GM21515 (cell line): Measurements from ENCODE around the gene GPATCH2.

ENCODE experiments used
- ATAC-seq: cut with Tn5 transposase; IDR thresholded peaks from one replicate; pipeline ENCODE4 v1.9.1; 2021; ENCODE audit not compliant: unreplicated experiment

The GPATCH2 gene

DNA sequence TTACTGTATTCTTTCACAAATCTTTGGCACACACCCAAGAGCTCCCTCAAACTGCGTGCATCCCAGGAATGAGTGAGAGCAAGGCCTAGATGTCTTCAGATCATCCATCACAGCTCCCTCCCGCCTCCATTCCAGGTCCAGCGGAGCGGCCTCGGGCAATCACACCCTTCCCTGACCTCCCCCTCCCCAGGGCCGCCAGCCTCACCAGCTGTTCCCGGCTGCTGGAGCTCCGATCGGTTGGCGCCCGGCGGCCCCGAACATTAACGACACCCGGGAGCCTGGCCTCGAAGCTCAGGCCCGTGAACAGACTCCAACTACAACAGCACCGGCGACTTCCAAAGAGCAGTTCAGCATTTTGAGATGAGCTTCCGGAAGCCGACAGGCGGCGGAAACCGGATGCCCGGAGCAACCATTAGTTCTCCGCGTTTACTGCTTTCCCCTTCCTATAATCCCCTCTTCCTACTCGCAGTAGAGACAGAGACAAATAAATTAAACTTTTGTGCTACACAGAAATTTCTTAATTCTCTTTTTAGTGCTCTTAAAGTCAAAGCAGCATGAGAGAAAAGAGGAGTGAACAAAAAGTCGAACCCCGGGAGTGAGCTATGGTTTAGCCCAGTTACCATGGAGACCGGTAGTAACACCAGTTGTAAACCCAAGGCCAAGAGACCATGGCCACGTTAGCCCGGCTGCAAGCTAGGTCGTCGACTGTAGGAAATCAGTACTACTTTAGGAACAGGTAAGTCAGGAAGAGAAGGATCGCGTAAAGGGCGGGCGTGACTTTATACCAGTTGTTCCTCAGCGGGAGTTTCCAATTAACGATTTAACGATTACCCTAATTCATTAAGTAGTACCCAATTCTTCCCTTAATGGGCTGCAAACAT, at the start of gene GPATCH2, which contains the start of gene SPATA17:
Gene GPATCH2 (minus strand): TSS at position 380 of the 881 bp plus-strand sequence. CDS start 119 bp downstream, at position 261.
Gene SPATA17 (plus strand): TSS at position 634 of the 881 bp plus-strand sequence. CDS start 35 bp downstream, at position 669.
- ATAC-seq = peak; percentile 99

DNA sequence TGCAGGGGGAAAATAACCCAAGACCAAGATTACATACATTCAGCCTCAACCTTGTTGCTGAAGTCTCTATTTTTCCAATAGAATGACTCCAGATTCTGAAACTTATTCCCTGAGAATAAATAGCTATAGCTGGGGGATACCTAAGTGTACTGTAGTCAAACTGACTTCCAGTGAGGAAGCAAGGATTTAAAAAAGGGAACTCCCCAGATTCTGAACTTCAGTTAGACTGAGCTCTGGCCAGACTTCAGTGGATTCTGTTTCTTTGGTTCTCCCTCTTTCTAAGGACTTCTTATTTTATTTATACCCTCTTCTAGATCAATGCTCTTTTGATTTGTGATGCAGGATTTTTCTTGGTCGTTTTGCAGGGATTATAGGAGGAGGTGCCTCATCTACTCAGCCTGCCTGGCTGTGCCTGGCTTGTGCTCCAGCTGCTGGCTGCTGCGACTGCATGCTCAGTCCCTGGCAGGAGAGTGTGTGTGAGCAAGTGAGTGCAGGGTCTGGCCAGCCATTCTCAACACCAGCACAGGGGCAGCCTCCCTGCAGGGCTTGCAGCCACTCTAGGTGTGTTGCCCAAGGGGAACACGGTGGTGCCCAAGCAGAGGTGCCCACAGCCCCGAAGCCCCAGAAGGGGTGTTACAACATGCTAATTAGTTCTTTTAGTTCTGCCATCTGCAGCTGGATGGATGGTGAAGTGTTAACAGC, 43.3 kb upstream of the GPATCH2 start:
- no peak for ATAC-seq

DNA sequence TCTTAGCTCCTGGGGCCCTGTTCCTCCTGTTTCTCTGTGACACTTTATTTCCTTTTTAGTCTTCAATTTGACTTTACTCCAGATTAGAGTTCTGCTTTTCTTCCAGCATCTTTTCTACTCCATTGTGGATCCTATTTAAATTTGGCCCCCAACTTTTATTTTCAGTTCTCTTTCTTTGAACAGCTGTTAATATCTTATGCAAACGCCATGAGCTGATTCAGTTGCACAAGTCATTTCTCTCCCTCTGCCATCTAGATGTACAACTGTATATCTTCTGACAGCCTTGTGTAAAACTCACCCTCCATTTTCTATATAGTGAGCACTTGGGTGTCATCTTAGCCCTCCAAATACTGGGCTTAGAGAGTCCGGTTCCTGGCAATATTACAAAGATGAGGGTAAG, 42.5 kb upstream of the GPATCH2 start:
- ATAC-seq = peak; percentile 87

DNA sequence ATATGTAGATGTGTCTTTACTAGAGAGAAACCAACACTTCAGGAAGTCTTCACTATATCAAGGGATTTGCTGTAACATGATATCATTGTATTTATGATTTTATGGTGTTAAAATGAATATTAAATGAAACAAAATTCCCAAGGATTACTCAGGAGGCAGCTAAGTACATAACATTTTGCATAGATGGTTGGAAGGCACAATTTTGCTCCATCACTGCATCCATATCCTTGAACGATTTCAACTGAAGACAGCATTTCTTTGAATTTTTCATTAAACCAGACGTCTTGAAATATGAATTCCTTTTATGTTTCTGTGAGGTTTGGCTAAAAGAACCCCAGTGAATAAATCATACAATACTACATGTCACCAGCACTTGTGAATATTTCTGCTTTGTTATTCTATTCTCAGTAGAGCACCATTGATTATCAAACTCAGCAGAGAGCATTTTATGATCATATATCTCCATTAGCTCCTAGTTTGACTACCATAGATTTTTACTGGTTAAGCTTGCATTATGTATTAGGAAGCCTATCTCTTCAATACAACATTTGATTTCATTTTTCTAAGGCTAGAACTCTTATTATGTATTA, 37.6 kb upstream of the GPATCH2 start:
- ATAC-seq = no peak

DNA sequence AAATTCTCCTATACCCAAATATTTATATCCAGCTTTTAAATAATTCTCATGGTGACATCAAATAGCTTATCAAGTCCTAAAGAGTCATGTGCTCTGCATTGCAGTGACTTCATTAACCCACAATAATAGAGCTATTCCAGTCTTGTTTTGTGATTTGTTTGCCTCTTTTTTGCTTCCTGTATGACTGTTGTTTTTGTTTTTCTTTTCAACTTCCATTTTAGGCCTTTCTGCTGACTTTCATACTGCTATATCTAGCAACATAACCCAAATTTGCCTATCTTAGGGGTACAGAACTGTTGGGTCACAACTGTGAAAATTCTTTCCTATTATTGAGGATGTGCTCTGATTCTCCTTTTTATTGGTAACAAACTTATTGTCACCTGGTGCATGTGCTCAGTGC, 30.5 kb upstream of the GPATCH2 start:
- ATAC-seq = peak; percentile 48

DNA sequence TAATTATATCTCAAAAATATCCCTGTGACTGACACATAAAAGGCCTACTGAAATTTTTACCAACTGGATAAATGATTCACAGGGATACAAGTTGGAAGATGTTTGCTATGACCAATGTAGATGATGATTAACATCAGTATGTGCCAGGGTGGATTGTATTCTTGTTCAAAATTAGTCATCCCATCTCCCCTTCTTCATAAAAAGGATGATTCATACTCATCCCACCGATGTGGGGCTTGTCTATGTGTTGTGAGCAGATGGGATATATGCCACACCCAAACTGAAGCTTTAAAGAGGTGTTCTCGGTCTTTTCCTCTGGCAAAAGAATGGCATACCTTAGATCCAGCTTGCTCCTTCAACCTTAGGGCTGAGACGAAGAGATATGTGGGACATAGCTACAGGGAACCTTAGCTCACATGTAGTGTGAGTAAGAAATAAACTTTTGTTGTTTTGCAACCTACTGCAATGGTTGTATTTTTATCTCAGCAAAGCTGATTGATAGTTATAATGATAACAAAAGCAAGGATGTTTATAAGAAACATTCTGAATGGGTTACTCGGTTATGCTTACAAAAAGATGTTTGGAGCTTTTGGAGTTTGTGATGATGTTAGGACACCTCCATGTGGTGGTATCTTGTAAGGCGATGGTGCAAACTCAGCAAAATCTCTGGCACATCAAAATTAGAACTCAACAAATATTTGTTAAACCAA, 29.6 kb upstream of the GPATCH2 start:
- ATAC-seq = peak; percentile 70

DNA sequence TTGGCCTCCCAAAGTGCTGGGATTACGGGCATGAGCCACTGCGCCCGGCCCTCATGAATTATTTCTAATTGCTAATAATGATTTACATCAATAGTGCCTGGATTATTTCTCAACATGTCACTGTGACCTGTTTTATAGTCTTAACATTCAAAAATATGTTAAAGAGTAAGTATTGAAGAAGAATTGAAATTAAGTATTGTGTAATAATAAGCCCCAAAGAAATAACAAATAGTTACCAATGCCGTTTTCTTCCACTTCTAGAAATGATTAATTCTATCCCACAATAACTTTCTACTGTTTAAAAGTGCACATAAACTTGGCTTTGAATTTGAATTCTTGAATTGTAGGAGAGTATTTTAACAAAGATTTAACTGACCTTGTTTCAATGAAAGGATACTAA, 19.8 kb upstream of the GPATCH2 start:
- no peak for ATAC-seq

DNA sequence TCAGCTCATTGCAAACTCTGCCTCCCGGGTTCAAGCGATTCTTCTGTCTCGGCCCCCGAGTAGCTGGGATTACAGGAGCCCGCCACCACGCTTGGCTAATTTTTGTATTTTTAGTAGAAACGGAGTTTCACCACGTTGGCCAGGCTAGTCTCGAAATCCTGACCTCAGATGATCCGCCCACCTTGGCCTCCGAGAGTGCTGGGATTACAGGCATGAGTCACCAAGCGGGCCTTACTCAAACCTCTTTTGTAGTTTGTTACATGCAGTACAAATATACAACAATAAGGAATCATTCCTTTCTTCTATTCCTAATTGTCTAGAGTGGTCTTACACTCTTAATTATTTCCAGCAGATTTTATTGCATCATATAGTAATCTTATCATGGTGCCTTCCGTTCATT, 16.9 kb upstream of the GPATCH2 start:
- no peak for ATAC-seq

DNA sequence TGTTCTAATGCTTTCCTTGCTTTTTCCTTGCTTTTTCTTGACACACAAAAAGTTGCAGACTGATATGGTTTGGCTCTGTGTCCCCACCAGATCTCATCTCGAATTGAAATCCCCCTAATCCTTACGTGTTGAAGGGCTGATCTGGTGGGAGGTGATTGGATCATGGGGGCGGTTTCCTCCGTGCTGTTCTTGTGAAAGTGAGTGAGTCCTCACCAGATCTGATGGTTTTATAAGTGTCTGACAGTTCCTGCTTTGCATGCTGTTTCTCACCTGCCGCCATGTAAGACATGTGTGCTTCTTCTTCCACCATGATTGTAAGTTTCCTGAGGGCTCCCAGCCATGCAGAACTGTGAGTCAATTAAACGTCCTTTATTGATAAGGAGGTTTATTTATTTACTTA, 11.6 kb upstream of the GPATCH2 start:
- no peak for ATAC-seq

DNA sequence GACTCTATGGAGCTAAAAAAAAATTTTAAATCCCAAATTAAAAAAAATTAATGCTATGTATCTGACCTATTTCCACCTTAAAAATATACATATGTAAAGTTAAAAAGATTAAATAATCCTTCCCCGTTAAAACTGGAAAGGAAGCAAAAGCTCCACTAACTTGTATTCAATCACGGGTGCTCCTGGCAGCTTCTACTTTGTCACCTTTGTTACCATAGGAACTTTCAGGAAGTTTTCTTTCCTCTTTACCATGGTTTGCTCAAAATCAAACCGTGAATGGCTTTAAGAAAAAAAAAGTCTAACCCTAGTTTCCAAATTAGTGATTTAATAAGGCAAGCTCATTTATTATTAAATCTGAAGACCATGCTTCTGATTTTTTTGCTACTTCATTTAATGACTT, 3.5 kb downstream of the GPATCH2 start:
- ATAC-seq = no peak

DNA sequence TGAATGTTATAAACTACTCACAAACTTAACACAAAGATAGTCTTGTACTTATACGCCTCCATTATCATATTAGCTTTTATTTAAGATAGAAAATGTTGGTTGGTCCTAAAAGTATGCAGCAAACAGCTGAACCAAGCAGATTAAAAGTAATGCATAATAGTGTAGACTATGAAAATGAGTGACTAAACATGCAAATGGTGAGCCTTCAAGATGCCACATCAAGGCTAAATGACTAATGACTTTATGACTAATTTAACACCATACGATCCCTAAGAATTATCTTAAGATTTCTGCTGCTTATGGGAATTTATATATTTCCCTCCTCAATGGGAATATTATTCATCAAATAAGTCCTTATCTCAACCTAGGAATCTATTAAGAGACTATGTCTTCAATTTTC, 4.6 kb downstream of the GPATCH2 start:
- no peak for ATAC-seq

DNA sequence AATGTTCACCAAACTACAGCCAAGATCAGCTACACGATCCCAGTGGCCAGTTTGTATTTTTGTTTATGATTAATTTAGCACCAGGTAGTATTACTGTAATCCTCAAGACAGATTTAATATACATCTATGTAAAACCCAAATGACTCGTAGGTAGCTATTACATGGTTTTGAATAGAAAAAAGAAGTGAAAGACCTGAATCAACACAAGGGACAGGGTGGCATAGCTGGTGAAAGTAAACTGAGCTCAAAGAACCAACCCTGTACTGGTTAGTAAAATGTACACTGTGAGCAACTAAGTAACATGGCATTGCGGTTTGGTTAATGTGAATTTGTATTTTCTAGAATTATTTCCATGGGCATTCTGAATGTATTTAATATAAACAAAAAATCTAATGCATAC, 8.8 kb downstream of the GPATCH2 start:
- peak; percentile 29 for ATAC-seq

DNA sequence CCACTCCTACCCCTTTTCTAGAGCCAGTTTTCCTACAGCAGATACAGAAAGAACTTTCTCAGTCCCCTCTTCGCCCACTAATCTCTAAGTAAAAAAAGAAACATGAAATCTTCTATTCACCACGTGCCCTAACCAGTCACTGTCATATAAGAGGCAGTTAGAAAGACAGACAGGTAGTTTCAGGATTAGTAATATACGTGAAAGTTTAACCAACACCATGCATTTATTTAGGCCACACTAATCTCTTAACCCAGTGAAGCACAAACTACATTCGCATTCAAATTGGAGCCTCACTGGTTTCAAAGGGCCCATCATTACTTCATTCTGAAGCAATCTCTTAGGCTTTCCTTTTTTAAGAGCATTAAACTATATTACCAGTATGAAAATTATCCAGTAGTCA, 10.1 kb downstream of the GPATCH2 start:
- ATAC-seq = peak; percentile 100

DNA sequence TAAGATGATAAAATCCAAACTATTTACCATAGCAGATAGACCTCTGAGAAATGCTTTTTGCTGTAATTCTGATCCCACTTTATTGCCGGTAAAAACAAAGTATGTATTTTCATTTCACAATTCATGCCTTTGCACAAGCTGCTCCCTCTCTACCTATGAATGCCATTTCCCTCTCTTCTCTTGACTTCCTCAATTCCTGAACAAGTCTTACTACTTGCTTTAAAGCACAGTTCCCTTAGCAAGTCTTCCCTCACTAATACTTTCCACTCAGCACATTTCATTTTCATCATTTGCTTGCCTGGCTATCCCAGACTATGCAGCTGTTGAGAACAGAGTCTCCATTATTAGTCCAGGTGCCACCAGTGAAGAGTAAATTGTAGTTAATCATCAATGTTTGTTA, 13.8 kb downstream of the GPATCH2 start:
- ATAC-seq = no peak

DNA sequence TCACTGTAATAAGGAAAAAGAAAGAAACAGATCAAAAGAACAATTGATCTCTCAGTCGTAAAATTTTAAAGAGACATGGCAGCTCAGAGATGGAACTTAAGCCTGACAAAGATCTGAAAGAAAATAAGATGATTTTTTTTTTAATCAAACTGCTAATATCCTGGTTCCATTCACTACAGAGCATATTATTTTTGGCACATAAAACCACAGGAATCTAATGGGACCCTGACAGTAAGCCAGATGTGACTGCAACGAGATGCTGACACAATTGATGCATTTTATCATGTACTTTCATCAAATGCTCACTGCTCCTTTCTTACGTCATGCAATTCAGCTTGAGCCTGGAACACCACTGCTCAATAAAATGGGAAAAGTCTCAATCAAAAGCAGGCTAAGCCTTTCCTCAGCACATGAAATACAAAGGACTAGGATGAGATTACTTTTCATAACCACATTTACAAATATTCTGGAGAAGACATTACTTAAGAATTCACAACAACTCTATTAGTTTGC, 16.6 kb downstream of the GPATCH2 start:
- ATAC-seq = no peak

DNA sequence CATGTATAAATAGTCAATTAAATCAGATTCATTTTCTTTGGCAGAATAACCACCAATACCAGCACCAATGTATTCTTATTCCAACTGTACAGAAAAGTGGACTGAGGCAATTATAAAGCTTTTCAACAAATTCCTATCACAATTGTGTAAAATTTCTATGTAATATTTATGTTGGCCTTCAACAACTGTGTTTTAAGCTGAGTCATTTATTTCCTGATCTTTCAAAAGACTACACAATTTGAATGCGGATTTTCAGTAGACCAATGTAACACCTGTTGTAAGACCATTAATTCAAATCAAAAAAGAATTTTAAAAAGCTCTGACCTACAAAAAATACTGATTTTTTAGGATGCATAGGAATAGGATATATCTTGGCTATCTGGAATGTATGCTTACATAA, 25.5 kb downstream of the GPATCH2 start:
- ATAC-seq = no peak

DNA sequence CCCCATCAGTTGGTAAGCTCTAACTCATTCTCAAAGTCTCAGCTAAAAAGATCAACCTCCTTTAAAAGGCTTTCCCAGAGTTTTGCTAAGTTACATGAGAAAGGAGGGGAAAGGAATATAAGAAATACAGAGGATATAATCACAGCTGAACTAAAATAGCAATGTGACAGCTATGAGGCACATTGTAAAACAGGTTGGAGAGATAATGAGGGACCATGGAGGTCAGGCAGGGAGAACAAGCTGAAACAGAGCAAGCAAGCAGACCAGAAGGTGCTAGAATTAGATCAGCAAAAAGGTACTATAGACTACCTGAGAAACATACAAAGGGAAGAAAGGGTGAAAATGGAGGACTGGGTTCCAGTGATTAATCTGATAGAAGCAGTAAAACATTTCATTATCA, 28.5 kb downstream of the GPATCH2 start:
- ATAC-seq = no peak

DNA sequence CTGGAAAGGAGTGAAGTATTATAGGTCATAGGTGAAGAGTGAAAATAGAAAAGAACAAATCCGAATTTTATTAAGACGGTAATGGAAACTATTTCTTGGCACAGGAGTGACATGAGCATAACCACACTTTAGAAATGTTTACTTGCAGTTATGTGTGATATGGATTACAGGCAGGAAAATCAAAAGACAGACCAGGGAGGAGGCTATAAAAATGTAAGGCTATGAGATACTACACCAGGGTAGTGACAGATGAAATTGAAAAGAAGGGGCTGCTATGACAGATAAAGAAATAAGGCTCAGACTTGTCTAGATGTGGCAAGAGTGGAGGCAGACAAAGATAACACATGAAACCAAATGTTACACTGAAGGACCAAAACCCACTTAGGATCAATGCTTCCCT, 31.7 kb downstream of the GPATCH2 start:
- no peak for ATAC-seq

DNA sequence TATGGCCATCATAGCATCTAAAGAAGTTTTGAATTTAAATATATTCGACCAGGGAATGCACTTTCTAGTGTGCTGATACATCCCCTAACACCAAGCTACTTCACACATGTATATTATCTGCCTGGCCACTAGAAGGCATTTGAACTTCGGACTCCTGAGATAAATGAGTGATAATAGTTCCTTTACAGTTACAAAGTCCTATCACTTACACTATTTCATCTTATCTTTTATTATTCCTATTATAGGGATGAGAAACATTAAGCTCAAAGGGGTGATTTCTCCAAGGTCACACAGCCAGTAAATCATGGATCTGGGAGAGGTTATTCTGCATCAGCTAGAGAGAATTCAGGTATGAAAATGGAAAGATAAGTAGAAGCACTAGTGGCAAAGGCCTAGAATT, 40.3 kb downstream of the GPATCH2 start:
- no peak for ATAC-seq

DNA sequence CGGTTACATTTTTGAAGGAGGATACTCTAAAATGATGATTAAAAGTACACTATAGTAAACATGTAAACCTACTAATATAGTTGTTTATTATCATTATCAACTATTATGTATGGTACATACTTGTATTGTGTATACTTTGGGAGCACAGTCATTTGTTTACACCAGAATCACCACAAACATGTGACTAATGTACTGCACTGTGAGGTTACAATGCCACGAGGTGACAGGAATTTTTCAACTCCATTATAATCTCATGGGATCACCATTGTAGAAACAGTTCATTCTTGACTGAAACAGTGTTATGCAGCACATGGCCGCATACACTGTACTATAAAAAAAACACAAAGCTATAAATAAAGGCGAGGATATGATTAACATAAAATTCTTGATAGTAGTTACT, 44.3 kb downstream of the GPATCH2 start:
- no peak for ATAC-seq

DNA sequence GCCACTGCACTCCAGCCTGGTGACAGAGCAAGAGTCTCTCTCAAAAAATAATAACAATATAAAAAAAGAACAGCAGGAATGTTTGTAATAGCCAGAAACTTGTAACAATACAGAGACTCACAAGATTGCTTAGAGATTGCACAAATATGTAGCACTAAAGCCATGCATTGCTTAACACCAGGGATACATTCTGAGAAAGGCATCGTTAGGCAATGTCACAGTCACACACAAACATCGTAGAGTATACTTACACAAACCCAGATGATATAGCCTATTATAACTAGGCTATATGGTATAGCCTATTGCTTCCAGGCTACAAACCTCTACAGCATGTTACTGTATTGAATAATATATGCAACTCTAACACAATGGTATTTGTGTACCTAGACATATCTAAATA, 45.3 kb downstream of the GPATCH2 start:
- ATAC-seq = no peak
